ACC112 (cell line): ENCODE data around the gene ZFYVE21.

Source experiments
- H2AFZ ChIP-seq: fragments of 200-600 bp; sonication (generic); one replicate; pipeline ENCODE4 v1.6.0; 2017; ENCODE audit warnings: antibody characterized with exemption, low read length; ENCODE audit not compliant: unreplicated experiment
- H3K27ac ChIP-seq: fragments of 200-600 bp; sonication (generic); 2 replicates; pipeline ENCODE4 v1.5.1; 2014; ENCODE audit warnings: low read depth, mild to moderate bottlenecking, antibody characterized with exemption, low read length, moderate library complexity
- H3K27me3 ChIP-seq: fragments of 200-600 bp; sonication (generic); 2 replicates; pipeline ENCODE4 v1.6.1; 2014; ENCODE audit warnings: mild to moderate bottlenecking, antibody characterized with exemption, low read length, moderate library complexity, mixed read lengths; ENCODE audit not compliant: insufficient read depth
- H3K36me3 ChIP-seq: fragments of 200-600 bp; sonication (generic); 2 replicates; pipeline ENCODE4 v1.6.1; 2016; ENCODE audit warnings: mild to moderate bottlenecking, antibody characterized with exemption, low read length, moderate library complexity, mixed read lengths; ENCODE audit not compliant: insufficient read depth
- H3K4me1 ChIP-seq: fragments of 200-600 bp; sonication (generic); one replicate; pipeline ENCODE4 v1.6.1; 2016; ENCODE audit warnings: low read length, mixed read lengths; ENCODE audit not compliant: insufficient read depth, unreplicated experiment, control insufficient read depth
- H3K4me3 ChIP-seq: fragments of 200-600 bp; sonication (generic); 2 replicates; pipeline ENCODE4 v1.5.1; 2014; ENCODE audit warnings: mild to moderate bottlenecking, low read depth, low read length
- H3K79me2 ChIP-seq: fragments of 200-600 bp; sonication (generic); one replicate; pipeline ENCODE4 v1.6.0; 2016; ENCODE audit warnings: low read length; ENCODE audit not compliant: control insufficient read depth, unreplicated experiment, insufficient read depth

ZFYVE21 gene

DNA sequence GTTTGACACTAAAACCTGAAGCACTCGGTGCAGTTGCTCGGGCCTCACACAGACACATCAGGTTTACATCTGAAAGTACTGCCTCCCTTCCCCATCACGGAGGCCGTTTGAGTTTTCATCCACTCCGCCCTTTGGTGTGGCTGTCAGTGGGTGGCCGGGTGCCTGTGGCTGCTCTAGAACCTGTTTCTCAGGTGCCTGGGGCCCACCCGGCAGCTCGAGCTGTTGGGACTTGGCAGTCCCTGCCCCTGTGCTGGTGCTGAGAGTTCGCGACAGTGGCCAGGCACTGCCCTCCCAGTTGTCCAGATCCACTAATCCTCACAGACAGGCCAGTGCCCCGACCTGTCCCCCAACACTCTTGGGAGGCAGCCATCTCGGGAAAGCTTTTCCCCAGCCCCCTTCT, 22.7 kb upstream of the ZFYVE21 start:
- H3K27ac ChIP-seq = no peak overlapping the region
- peaks cover 23% of the 10 kb centered on the region for H3K4me1 ChIP-seq
- no peak overlapping the region for H2AFZ ChIP-seq
- peaks cover 9% of the 10 kb centered on the region; the same call in 1 of the 2 replicates for H3K36me3 ChIP-seq
- H3K27me3 ChIP-seq = no peaks in the 10 kb centered on the region
- no peak overlapping the region for H3K4me3 ChIP-seq
- peaks cover 19% of the 10 kb centered on the region for H3K79me2 ChIP-seq

DNA sequence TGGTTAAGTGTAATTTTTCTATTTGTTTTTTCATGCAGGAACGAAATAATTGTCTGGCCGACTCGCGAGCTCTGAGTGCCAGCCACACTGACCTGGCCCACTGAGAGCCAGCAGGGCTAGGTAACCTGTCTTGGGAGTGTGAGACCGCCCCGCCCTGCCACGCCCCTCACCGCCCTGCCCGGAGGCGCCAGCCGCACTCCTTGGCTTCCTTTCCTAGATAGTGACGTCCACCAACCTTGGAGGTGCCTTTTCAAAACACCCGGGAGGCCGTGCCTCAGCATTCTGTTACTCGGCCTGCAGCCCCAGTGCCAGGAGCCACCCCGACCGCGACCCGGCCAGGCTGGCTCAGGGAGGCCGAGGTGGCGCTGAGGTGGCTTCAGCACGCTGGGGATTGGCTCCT, 22.1 kb upstream of the ZFYVE21 start:
- Histone ChIP-seq H2AFZ (no peak overlapping the region), H3K79me2 (peaks cover 19% of the 10 kb centered on the region), H3K4me1 (peaks cover 20% of the 10 kb centered on the region), H3K27me3 (no peaks in the 10 kb centered on the region), H3K36me3 (peaks cover 10% of the 10 kb centered on the region; the same call in 1 of the 2 replicates), H3K4me3 (no peak overlapping the region), H3K27ac (no peak overlapping the region)

DNA sequence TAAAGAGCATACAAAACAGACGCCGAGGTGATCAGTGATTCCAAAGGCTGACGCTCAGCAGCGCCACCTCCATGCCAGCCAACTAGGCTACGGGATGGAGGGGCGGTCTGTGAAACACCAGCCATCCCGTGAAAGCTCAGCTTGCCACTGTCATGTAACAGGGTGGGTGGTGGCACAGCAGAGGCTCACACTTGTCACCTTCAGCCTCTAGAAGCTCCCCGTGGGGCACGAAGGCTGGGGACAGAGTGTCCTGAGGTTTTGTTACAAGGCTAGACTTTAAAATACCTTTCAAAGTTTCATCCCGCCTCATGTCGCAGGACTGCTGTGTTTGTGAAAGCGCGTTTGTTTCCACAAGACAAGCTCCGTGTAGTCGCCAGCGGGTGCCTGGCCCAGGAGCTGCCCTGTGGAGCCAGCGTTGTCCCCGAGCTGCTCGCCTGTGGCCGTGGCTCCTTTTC, 21.0 kb upstream of the ZFYVE21 start:
- Histone ChIP-seq H3K79me2 (peaks cover 19% of the 10 kb centered on the region), H2AFZ (no peak overlapping the region), H3K36me3 (peaks cover 14% of the 10 kb centered on the region; the same call in 1 of the 2 replicates), H3K27me3 (no peaks in the 10 kb centered on the region), H3K27ac (no peak overlapping the region), H3K4me3 (no peak overlapping the region), H3K4me1 (peaks cover 10% of the 10 kb centered on the region)

- peaks cover 14% of the 10 kb centered on the region; the same call in 1 of the 2 replicates for H3K36me3 ChIP-seq
- H3K4me3 ChIP-seq = no peak overlapping the region
- H3K27ac ChIP-seq = no peak overlapping the region
- H3K27me3 ChIP-seq = no peaks in the 10 kb centered on the region
- peaks cover 10% of the 10 kb centered on the region for H3K4me1 ChIP-seq
- no peak overlapping the region for H2AFZ ChIP-seq
- peaks cover 14% of the 10 kb centered on the region for H3K79me2 ChIP-seq
Observed at GRCh38 chr14:103695296-103696069, 20.1 kb upstream of the ZFYVE21 start.

GRCh38 chr14:103696070-103696402, 19.6 kb upstream of the ZFYVE21 start:
- Histone ChIP-seq H3K36me3 (peaks cover 14% of the 10 kb centered on the region; the same call in 1 of the 2 replicates), H3K27ac (no peak overlapping the region), H2AFZ (no peak overlapping the region), H3K4me3 (no peak overlapping the region), H3K4me1 (peaks cover 10% of the 10 kb centered on the region), H3K79me2 (peaks cover 13% of the 10 kb centered on the region), H3K27me3 (no peaks in the 10 kb centered on the region)

DNA sequence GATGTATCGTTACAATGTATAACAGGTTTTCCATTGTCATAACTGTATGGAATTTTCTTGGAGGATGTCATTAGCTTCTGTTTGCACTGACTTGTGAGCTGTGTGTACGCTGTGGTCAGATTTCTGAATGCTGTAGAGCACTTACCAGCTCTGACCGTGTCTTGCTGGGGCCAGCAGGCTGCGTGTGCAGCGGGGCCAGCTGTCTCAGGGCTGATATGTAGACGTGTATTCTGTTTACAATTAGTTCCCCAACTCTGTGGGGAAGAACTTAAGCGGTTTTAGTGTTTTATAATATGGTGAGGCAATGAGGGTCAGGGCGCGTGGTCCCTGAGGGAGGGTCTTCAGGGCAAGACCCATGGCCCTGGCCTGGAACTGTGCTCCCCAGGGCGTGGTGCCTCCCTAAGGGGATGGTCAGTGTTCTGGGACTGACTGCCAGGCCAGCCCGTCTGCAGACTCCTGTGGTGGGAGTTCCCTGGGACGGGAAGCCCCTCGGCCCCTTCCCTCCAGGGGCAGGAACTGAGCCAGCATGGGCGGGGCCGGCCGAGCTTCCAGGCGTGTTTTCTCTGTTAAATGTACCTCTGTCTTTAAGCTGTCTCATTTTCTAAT, 19.0 kb upstream of the ZFYVE21 start:
- Histone ChIP-seq H3K4me1 (peaks cover 10% of the 10 kb centered on the region), H3K79me2 (peaks cover 13% of the 10 kb centered on the region)

DNA sequence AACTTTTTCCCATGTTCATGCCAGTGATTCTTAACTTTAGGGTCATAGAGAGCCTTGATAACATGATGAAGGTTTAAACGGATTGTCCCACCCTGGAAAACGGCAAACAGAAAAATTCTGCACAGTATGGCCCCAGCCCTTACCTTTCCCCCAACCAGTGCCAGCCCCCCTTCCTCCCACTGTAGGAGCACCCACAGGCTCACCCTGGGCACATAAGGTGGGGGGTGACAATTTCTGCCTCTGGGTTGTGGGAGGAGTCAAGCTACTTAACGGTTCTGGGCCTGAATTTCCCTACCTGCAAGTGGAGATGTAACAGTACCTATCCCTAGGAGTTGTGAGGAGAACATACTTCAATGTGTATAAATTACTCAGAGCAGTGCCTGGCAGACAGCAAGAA, 18.4 kb upstream of the ZFYVE21 start:
- H3K4me3 ChIP-seq = no peak overlapping the region
- no peak overlapping the region for H2AFZ ChIP-seq
- peaks cover 10% of the 10 kb centered on the region; the same call in 1 of the 2 replicates for H3K36me3 ChIP-seq
- H3K27me3 ChIP-seq = no peaks in the 10 kb centered on the region
- H3K27ac ChIP-seq = no peak overlapping the region
- H3K4me1 ChIP-seq = peaks cover 10% of the 10 kb centered on the region
- peaks cover 10% of the 10 kb centered on the region for H3K79me2 ChIP-seq

More for the DNA sequence above, 19.0 kb upstream of the ZFYVE21 start:
- no peak overlapping the region for H3K27ac ChIP-seq
- H3K4me3 ChIP-seq = no peak overlapping the region
- H3K27me3 ChIP-seq = no peaks in the 10 kb centered on the region
- peaks cover 14% of the 10 kb centered on the region; the same call in 1 of the 2 replicates for H3K36me3 ChIP-seq
- H2AFZ ChIP-seq = no peak overlapping the region

DNA sequence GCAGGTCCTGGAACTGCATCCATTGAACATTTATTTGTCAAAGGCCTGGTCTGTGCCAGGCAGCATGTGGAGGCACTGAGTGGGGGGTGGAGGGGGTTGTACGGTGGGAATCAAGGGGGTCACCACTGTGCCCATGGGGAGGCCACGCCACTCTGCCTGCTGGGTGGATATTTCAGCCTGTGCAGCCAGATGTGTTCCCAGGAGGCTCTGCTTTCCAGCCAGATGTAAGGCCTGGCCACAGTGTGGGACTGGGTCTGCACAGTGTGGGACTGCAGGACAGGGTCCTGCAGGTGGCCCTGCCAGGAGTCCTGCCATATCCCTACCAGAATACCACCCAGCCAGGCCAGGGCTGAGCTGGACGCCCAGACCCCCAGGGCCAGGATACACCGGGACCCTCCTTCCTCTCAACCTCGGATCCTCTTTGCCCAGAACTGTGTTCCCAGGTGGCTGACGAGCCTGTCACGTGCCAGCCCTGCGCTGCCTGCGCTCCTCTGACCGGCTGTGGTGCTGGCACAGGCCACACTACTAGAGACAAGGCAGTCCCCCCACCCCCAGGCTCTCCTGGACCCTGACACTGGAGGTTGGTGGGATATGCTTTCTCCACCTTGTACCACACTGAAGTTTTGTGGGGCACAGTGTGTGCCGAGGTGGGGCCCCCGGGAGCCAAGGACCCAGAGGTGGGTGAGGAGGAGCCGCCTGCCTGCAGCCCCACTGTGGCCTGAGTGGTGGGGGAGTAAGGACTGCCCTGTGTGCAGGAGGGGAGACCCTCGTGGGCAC, 17.8 kb upstream of the ZFYVE21 start:
- Histone ChIP-seq H3K27me3 (no peaks in the 10 kb centered on the region), H3K4me1 (peaks cover 10% of the 10 kb centered on the region), H3K79me2 (peaks cover 10% of the 10 kb centered on the region), H3K4me3 (no peak overlapping the region), H3K27ac (no peak overlapping the region), H3K36me3 (peaks cover 7% of the 10 kb centered on the region; the same call in 1 of the 2 replicates), H2AFZ (no peak overlapping the region)

DNA sequence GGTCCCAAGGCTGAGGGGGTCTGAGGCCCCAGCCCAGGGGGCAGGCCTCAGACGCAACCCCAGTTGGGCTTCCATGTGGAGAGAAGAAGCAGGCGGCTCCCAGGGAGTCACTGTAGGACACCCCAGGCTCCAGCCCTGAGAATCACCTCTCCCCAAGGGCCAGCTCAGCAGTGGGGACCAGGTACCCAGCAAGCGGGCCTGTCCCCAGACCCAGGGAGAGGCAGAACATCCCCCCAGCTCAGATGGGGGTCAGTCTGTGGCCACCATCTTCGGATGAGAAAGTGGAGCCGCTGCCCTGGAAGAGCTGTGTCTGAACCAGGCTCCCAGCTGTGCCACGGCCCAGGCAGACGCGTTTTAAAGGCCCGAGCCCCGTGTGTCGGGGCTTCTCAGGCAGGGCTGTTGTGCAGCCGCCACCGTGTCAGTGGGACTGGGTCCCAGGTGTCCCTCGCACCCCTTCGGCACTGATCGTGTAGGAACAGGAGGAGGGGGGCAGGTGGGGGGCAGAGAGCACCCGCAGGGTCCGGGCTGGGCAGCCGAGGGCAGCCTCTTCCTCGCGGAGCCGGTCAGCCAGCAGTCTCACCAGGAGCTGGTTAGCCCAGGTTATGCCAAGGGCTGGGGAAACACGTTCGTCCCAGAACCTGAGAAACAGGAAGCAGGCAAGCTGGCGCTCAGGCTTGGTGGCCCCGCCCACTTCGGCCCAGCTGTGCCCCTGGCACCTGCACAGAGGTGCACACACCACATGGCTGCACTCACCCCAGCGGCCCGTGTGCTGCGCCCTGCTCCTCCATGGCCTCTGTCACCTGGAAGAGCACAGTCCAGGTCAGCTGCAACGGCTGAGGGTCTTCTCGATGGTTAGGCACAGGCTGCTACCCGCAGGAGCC, 17.0 kb upstream of the ZFYVE21 start:
- Histone ChIP-seq H3K36me3 (peaks cover 7% of the 10 kb centered on the region; the same call in 1 of the 2 replicates), H3K27ac (no peak overlapping the region), H3K4me1 (peaks cover 10% of the 10 kb centered on the region)

GRCh38 chr14:103699261-103699661, 16.3 kb upstream of the ZFYVE21 start:
- H3K36me3 ChIP-seq = peaks cover 5% of the 10 kb centered on the region; the same call in 1 of the 2 replicates
- no peak overlapping the region for H2AFZ ChIP-seq
- peaks cover 10% of the 10 kb centered on the region for H3K4me1 ChIP-seq
- H3K79me2 ChIP-seq = peaks cover 10% of the 10 kb centered on the region
- H3K27ac ChIP-seq = no peak overlapping the region
- H3K4me3 ChIP-seq = no peak overlapping the region
- H3K27me3 ChIP-seq = no peaks in the 10 kb centered on the region

More for the DNA sequence above, 17.0 kb upstream of the ZFYVE21 start:
- no peak overlapping the region for H3K4me3 ChIP-seq
- no peak overlapping the region for H2AFZ ChIP-seq
- no peaks in the 10 kb centered on the region for H3K27me3 ChIP-seq
- peaks cover 10% of the 10 kb centered on the region for H3K79me2 ChIP-seq
